H9 (cell line): Measurements from ENCODE around the gene MEF2C. TPM values are rescaled to one million over a fixed set of nuclear protein-coding genes. Genes with fewer than 3 reads are reported as not detected.

Experiments used
- DNase-seq: peaks from one replicate; pipeline ENCODE4 v3.0.0-alpha.2; 2017
- H2AFZ ChIP-seq: one replicate; pipeline ENCODE4 v1.6.1; 2013; ENCODE audit warnings: mild to moderate bottlenecking, low read length, control low read depth, moderate library complexity
- H2AK5ac ChIP-seq: 2 replicates; pipeline ENCODE4 v1.6.1; 2013; ENCODE audit warnings: low read length, control low read depth, mixed read lengths; ENCODE audit not compliant: insufficient read length
- H2BK120ac ChIP-seq: one replicate; pipeline ENCODE4 v1.6.1; 2013; ENCODE audit warnings: low read depth, mild to moderate bottlenecking, low read length, control low read depth, inconsistent platforms; ENCODE audit not compliant: poor library complexity, severe bottlenecking
- H2BK12ac ChIP-seq: 2 replicates; pipeline ENCODE4 v1.6.1; 2013; ENCODE audit warnings: low read length, control low read depth, mixed read lengths, low read depth; ENCODE audit not compliant: insufficient read length
- H2BK15ac ChIP-seq: 2 replicates; pipeline ENCODE4 v1.6.1; 2013; ENCODE audit warnings: low read depth, low read length, control low read depth
- H2BK20ac ChIP-seq: one replicate; pipeline ENCODE4 v1.6.1; 2013; ENCODE audit warnings: low read depth, mild to moderate bottlenecking, low read length, control low read depth, inconsistent platforms; ENCODE audit not compliant: poor library complexity, severe bottlenecking
- H2BK5ac ChIP-seq: 2 replicates; pipeline ENCODE4 v1.6.1; 2013; ENCODE audit warnings: low read length, control low read depth, mixed read lengths; ENCODE audit not compliant: insufficient read length
- H3K14ac ChIP-seq: 2 replicates; pipeline ENCODE4 v1.6.1; 2013; ENCODE audit warnings: low read length, control low read depth; ENCODE audit not compliant: insufficient read depth
- H3K18ac ChIP-seq: 2 replicates; pipeline ENCODE4 v1.6.1; 2013; ENCODE audit warnings: low read depth, mild to moderate bottlenecking, mixed read lengths, low read length, control low read depth; ENCODE audit not compliant: insufficient read length
- H3K23ac ChIP-seq: 2 replicates; pipeline ENCODE4 v1.6.1; 2013; ENCODE audit warnings: low read length, control low read depth, mixed read lengths, low read depth; ENCODE audit not compliant: insufficient read length
- H3K23me2 ChIP-seq: 2 replicates; pipeline ENCODE4 v1.6.1; 2013; ENCODE audit warnings: low read depth, mild to moderate bottlenecking, mixed read lengths, low read length, control low read depth; ENCODE audit not compliant: insufficient read length, poor library complexity, severe bottlenecking
- H3K27ac ChIP-seq: 2 replicates; pipeline ENCODE4 v1.5.1; 2013; ENCODE audit warnings: low read length, control low read depth, mixed read lengths, low read depth; ENCODE audit not compliant: insufficient read length
- H3K27me3 ChIP-seq: 2 replicates; pipeline ENCODE4 v1.6.1; 2013; ENCODE audit warnings: low read length, control low read depth, inconsistent platforms; ENCODE audit not compliant: insufficient read depth
- H3K4ac ChIP-seq: 2 replicates; pipeline ENCODE4 v1.6.1; 2013; ENCODE audit warnings: low read depth, mild to moderate bottlenecking, control low read depth, inconsistent platforms, low read length, moderate library complexity
- H3K4me1 ChIP-seq: 2 replicates; pipeline ENCODE4 v1.6.1; 2013; ENCODE audit warnings: low read length, control low read depth, inconsistent platforms; ENCODE audit not compliant: insufficient read depth
- H3K4me2 ChIP-seq: 2 replicates; pipeline ENCODE4 v1.6.1; 2013; ENCODE audit warnings: low read length, control low read depth, mixed read lengths; ENCODE audit not compliant: insufficient read length, insufficient read depth
- H3K56ac ChIP-seq: 2 replicates; pipeline ENCODE4 v1.6.1; 2013; ENCODE audit warnings: low read depth, mild to moderate bottlenecking, mixed read lengths, low read length, control low read depth; ENCODE audit not compliant: insufficient read length
- H3K79me1 ChIP-seq: 2 replicates; pipeline ENCODE4 v1.6.1; 2013; ENCODE audit warnings: low read depth, mild to moderate bottlenecking, moderate library complexity, low read length, control low read depth, inconsistent platforms; ENCODE audit not compliant: insufficient read depth, poor library complexity, severe bottlenecking
- H3K79me2 ChIP-seq: 2 replicates; pipeline ENCODE4 v1.6.1; 2013; ENCODE audit warnings: low read length, control low read depth, inconsistent platforms; ENCODE audit not compliant: insufficient read depth
- H3K9ac ChIP-seq: 2 replicates; pipeline ENCODE4 v1.6.1; 2013; ENCODE audit warnings: low read length, control low read depth, mixed read lengths; ENCODE audit not compliant: insufficient read length; ENCODE audit errors: extremely low read depth
- H3K9me3 ChIP-seq: one replicate; pipeline ENCODE4 v1.6.1; 2013; ENCODE audit warnings: low read depth, low read length, inconsistent platforms; ENCODE audit not compliant: control insufficient read depth
- H3T11ph ChIP-seq: one replicate; pipeline ENCODE4 v1.6.1; 2013; ENCODE audit warnings: mild to moderate bottlenecking, low read length, control low read depth, inconsistent platforms
- H4K20me1 ChIP-seq: one replicate; pipeline ENCODE4 v1.6.1; 2013; ENCODE audit not compliant: control insufficient read depth, insufficient read length, insufficient read depth
- H4K5ac ChIP-seq: 2 replicates; pipeline ENCODE4 v1.6.1; 2013; ENCODE audit warnings: low read depth, mild to moderate bottlenecking, mixed read lengths, low read length, control low read depth; ENCODE audit not compliant: insufficient read length
- H4K8ac ChIP-seq: replicated peaks from 2 replicates; pipeline ENCODE4 v1.6.1; 2013; ENCODE audit warnings: low read length, control low read depth, mixed read lengths, low read depth; ENCODE audit not compliant: insufficient read length
- H4K91ac ChIP-seq: 2 replicates; pipeline ENCODE4 v1.6.1; 2013; ENCODE audit warnings: low read depth, mild to moderate bottlenecking, moderate library complexity, mixed read lengths, low read length, control low read depth; ENCODE audit not compliant: insufficient read length
- H3K27ac Mint-ChIP-seq, 3 experiments: 2 replicates in 2 of 3; 3 replicates in 1 of 3; pipeline ENCODE4 v1.8.0; 2020 to 2021; ENCODE audit warnings: mixed read lengths in 3 of 3, mild to moderate bottlenecking in 1 of 3, moderate library complexity in 1 of 3
- H3K27me3 Mint-ChIP-seq: 2 replicates; pipeline ENCODE4 v1.8.0; 2021; ENCODE audit warnings: low read depth, mild to moderate bottlenecking, moderate library complexity, mixed read lengths
- H3K36me3 Mint-ChIP-seq, 3 experiments: 2 replicates in 2 of 3; 3 replicates in 1 of 3; pipeline ENCODE4 v1.8.0; 2020 to 2021; ENCODE audit warnings: low read depth in 3 of 3, mixed read lengths in 3 of 3; ENCODE audit not compliant: insufficient read depth in 1 of 3
- H3K4me1 Mint-ChIP-seq, 2 experiments: 2 replicates each; pipeline ENCODE4 v1.8.0; 2020; ENCODE audit warnings: mixed read lengths in 2 of 2
- H3K4me3 Mint-ChIP-seq, 2 experiments: 2 replicates in 1 of 2; 3 replicates in 1 of 2; pipeline ENCODE4 v1.8.0; 2020 to 2021; ENCODE audit warnings: mild to moderate bottlenecking in 2 of 2, mixed read lengths in 2 of 2, moderate library complexity in 1 of 2
- H3K9me3 Mint-ChIP-seq, 2 experiments: 2 replicates in 1 of 2; 3 replicates in 1 of 2; pipeline ENCODE4 v1.8.0; 2020; ENCODE audit warnings: mild to moderate bottlenecking in 2 of 2, mixed read lengths in 2 of 2, moderate library complexity in 1 of 2
- CTCF ChIP-seq: fragments of 200-600 bp; sonication (generic); conservative IDR thresholded peaks from 3 replicates; pipeline ENCODE4 v1.8.0; 2021; ENCODE audit warnings: antibody characterized with exemption, mild to moderate bottlenecking
- WGBS: extraction: QIAGEN DNeasy Blood & Tissue Kit; methylation state at CpG from one replicate; pipeline ENCODE4 v1.1.7; 2013; ENCODE audit warnings: missing lambda C conversion rate, low lambda C conversion rate, mixed read lengths; ENCODE audit not compliant: insufficient read length; ENCODE audit errors: extremely low coverage; 5-methylcytosine and 5-hydroxymethylcytosine counted together
- total RNA-seq: library from RNA; stranded (reverse); gene quantifications from 2 replicates; pipeline ENCODE4 v1.2.1, GENCODE V29; 2021

Gene MEF2C
- total RNA-seq, 1 experiment from 2014 or later = 0.11 TPM

DNA sequence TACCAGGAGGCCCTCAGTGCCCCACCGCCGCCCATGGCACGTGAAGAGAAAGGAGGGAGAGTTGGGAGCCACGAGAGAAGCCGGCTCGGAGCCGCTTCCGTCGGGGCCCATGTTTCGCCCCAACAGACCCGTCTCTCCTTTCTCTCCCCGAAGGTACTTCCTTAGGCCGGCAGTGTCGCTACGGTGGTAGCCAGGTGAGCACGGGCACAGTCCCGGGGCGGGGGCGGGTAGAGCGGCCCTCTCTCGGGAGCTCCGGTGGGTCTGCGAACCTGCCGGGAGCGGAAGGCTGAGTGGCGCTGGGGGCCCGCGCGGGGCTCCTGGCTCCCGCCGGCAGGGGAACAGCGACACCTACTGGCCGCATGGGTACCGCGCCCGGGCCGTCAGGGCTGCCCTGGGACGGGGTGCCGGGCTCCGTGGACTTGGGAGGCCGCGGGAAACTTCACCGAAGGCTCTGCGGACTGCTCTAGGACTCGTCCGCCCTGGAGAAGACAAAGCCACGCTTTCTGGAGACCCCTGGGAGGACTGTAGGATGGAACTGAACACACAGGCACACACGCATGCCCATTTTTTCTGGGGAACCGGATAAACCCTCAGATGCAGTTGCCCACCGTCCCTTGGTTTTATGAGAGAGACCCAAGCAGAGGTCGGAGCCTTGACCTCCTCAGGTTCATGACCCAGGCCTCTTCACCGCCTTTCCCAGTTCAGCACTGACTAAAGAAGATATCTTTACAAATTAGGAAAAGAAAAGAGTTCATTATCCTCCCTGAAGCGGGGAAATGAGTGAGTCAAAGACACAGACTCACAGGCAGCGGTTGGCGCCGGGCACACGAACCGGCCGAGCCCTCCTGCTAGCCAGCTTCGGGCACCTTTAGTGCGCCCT is 202.5 kb downstream of the MEF2C start:
- WGBS = no CpG with 5 or more reads among the region's 61 CpGs
- peaks cover 36 to 62% of the 10 kb centered on the region in 2 experiments for H3K4me1 Mint-ChIP-seq
- no peaks in the 10 kb centered on the region for H3K79me1 ChIP-seq
- no peak overlapping the region for H2AK5ac ChIP-seq
- H3K4me2 ChIP-seq = peak overlapping the region; percentile 58
- no peaks in the 10 kb centered on the region for H4K20me1 ChIP-seq
- H2BK5ac ChIP-seq = no peak overlapping the region
- H2BK12ac ChIP-seq = no peak overlapping the region
- H3K56ac ChIP-seq = no peak overlapping the region
- no peak overlapping the region for H3T11ph ChIP-seq
- no peak overlapping the region for H4K5ac ChIP-seq
- no peaks in the 10 kb centered on the region for H3K79me2 ChIP-seq
- no peak overlapping the region for H2AFZ ChIP-seq
- peak; percentile 86 for DNase-seq
- no peaks in the 10 kb centered on the region for H3K36me3 Mint-ChIP-seq
- no peak overlapping the region for H3K23ac ChIP-seq
- no peak overlapping the region for H2BK15ac ChIP-seq
- no peak overlapping the region for H2BK120ac ChIP-seq
- no peak overlapping the region for H3K9ac ChIP-seq
- H4K8ac ChIP-seq = no peak overlapping the region
- H3K27ac Mint-ChIP-seq = no peak overlapping the region
- no peak overlapping the region for H3K4ac ChIP-seq
- H3K9me3 Mint-ChIP-seq = peaks cover 2 to 5% of the 10 kb centered on the region in 2 experiments; a peak in 2 of 5 replicates
- no peak overlapping the region; the same call in 1 of the 2 replicates for H3K14ac ChIP-seq
- TF ChIP-seq CTCF = peak; percentile 99
- no peak overlapping the region for H3K27ac ChIP-seq
- H3K4me1 ChIP-seq = no peaks in the 10 kb centered on the region
- H3K4me3 Mint-ChIP-seq = peak overlapping the region; percentile 53 to 61
- peaks cover 98% of the 10 kb centered on the region for H3K27me3 Mint-ChIP-seq
- H4K91ac ChIP-seq = no peak overlapping the region
- H3K18ac ChIP-seq = no peak overlapping the region
- peaks cover 78% of the 10 kb centered on the region for H3K27me3 ChIP-seq
- H3K23me2 ChIP-seq = peaks cover 24% of the 10 kb centered on the region
- no peak overlapping the region for H2BK20ac ChIP-seq
- no peaks in the 10 kb centered on the region for H3K9me3 ChIP-seq
